Stimulated activated CD8-positive, alpha-beta memory T cell treated with anti-CD3 and anti-CD28 coated beads, Interleukin-12 subunit alpha, Interleukin-12 subunit beta, amount 100 ng/mL, for 24 hours (primary cell): ENCODE measurements around the gene VAV2.

ENCODE experiments used
- DNase-seq: peaks from one replicate; pipeline ENCODE4 v3.0.0-alpha.2; 2020; ENCODE audit errors: extremely low read depth

Gene VAV2

DNA sequence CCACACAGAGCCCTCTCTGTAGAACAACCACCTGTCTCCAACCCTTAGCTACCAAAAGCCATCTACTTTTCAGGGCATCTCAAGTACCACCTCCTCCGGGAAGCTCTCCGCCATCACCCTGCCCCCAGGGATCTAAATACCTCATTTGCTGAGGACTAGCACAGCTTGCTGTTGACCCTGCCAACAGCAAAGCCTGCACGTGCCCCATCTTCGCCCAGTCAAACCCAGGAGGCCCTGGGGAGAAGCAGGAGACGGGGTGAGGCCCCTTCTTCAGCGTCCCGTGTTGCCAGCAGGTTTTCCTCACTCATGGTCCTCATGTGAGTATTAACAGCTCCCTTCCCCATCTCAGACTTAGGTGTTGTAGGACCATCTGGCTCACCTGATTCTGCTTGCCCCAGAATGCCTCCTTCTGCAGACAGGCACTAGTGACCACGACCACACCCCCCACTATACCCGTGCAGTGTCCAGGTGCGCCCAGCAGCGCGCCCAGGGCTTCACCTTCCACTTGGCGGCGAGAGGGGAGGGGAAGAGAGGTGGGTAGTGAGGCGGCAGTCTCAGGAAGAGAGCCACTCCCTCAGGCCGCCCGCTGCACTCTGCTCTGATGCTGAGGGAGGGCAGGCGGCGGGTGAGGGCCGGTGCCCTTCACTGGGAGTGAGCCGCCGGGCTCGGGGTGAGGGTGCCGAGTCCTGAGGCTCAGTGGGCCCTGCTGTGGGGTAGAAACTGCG, 11.1 kb downstream of the VAV2 start:
- DNase-seq = no peak

DNA sequence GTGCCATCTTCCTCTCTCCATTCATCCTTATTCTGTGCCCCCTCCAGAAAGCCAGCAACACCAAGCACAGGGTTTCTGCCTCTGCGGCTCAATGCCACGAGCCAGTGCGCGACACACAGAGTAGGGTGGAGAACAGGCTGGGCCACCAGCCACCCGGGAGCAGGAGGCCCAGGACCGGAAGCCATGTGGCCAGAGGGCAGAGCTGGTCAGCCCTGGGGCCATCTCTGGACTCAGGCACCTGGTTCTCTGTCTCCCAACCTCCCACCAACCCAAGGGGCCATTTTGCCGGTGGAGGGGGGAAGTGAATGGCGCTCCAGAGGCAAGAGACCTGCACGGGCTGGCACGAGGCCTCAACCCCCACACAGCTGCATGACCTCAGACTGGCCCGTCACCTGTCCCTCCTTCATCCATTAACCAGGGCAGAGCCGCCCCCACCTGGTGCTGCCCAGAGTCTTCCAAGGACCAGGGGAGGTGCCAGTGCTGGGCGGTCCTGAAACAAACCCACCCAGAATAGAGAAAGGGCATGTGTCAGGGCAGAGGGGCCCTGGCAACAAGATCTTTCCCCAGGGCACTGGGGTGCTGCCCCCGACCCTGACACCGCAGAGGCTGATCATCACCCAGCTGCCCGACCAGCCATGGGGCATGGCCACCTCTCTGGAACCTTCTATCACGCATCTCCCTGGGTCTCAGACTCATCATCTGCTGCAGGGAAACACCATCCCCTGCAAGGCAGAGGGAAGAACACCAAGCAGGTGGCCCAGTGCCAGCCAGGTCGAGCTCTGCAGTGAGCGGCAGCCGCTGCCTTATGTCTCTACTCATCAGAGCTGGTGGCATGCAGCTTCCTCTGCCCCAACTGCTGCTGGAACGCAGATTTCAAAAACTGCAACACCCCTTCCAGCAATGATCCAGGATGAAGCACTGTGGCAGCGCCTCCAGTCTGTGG, 11.9 kb downstream of the VAV2 start:
- no peak for DNase-seq

DNA sequence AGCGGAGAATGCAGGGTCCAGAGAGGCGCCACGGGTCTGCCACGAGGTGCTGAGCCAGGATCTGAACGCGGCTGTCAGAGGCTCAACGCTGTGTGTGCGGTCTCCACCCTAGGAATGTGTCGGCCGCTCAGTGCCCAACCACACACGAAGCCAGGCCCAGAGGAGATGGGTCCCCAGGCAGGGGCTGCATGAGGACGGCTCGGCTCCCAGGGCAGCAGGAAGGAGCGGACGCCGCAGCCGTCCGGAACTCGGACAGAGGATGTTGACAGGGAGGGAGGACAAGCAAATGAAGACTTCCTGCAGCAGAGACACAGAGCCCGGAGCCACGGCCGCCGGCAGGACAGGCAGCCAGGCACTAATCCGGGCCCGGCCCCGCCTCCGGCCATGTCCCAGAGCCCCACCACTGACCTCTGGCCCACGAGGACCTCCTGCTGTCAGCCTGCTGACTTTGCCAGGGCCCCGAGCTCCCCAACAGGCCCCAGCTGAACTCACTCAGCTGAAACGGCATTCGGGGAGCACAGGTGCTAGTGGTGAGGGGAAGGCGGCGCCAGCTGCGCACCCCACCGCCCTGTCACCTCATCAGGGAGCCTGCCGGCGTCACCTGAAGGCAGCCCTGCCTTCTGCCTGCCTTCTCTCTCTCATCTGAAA, 12.7 kb downstream of the VAV2 start:
- DNase-seq = no peak

DNA sequence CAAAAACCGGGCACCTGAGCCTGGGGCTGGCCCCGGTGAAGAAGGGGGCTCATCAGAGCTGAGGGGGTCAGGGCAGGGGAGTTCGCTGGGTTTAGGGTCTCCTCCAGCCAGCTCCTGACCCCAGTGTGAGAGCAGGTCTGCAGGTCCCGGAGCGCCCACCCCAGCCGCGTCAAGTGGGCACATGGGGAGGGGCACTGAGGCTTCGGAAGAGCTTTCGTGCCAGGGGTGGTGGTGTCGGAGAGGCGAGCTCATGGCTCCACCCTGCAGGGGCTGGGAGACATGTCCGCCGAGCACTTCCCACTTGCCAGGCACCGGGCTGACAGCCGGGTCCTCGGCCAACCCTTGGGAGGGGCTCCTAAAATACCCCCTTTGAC, 13.2 kb downstream of the VAV2 start:
- DNase-seq = no peak

DNA sequence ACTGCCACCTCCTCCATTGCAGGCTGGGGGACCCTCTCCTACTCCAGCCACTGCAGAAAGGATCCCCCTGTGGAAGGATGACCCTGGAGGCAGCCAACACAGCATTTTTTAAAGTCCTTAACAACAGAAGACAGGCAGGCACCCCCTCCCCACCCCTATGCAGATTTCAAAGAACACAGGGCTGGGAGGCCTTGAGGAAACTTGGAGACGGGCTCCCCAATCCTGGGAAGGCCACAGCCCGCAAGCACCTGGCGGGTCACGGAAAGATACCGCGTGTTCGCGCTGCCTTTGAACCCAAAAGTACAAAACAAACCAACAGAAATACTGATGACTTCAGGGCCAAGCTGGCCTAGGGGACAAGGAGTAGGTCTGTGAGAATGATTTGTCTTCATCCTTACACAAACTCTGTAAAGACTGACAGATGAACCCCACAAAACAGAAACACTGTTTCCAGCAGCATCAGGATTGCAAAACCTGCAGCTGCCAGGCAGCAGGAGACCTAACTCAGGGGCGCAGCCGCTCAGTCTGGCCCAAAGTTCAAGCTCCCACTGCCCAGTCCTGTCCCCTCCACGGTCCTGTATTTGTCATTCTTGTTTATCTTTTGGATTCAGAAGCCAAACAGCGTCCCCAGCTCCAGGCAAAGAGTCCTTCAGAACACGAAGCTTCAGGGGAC, 13.8 kb downstream of the VAV2 start:
- no peak for DNase-seq

DNA sequence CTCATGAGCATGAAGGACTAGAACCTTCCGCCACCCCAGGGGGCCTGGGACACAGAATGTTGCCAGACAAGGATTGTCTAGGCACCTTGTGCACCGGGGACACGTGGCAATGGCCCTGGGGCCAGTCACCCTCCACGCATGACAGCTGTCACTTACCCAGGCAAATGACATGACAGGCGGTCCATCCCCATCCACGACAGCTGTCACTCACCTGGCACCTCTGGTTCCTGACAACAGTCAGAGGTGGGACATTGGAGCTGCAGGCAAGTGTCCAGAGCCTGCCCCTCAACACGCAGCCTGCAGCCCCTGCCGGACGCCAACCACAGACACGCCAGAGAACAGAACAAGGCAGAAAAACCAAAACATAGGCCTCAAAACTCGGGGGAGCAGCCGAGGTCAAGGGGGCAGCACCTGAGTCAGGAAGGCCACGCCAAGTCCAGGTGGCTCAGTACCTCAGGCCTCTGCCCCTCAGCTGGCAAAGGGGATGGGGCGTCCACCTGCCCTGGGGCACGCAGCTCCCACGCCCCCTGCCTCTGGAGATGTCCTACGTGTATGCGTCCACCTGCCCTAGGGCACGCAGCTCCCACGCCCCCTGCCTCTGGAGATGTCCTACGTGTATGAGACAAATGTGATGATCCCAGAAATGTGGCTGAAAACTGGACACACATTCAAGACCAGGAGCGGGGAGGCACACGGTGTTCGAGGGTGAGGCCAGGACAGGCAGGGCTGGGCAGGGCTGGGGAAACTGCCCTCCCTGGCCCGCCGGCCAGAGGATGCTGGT, 14.5 kb downstream of the VAV2 start:
- DNase-seq = no peak

DNA sequence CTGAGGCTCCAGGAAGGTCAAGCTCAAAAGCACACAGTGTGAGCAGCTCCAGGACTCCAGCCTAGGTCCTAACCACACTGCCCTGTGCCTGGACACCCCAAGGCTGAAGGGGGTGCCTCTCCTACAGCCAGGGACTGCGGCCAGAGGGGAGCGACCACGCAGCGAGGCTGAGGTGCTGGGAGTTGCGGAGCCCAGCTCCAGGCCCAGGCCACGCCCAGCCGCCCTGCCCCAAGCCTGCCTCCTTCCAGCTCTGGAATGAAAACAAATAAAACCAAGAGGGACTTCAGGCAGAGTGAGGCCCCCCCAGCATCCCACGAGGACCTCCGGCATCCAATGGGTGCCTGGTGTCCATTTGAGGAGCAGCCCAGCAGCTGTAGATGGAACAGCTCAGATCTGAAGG, 15.2 kb downstream of the VAV2 start:
- no peak for DNase-seq

DNA sequence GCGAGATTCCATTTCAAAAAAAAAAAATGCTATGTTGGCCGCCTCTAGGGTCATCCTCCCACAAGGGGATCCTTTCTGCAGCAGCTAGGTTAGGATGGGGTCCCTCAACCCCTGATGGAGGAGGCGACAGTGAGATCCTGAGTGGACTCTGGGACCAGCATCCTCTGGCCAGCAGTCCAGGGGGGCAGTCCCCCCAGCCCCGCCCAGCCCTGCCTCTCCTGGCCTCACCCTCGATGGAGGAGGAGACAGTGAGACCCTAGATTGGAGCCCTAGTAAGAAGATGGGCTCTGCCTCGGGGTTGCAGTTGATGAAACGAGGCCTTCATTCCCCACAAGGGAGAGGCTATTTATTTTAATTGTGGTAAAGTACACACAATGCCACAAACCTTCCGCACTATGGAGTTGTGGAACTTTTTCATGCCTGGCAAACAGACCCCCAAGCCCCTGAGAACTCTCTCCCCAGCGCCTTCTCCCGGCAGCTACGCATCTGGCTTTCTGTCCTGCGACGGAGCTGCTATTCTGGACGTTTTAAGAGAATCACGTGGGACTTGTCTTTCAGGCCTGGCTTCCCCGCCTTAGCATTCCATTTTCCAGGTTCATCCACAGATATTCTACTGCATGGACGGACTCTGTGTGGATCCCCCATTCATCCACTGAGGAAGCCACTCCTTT, 15.8 kb downstream of the VAV2 start:
- no peak for DNase-seq

DNA sequence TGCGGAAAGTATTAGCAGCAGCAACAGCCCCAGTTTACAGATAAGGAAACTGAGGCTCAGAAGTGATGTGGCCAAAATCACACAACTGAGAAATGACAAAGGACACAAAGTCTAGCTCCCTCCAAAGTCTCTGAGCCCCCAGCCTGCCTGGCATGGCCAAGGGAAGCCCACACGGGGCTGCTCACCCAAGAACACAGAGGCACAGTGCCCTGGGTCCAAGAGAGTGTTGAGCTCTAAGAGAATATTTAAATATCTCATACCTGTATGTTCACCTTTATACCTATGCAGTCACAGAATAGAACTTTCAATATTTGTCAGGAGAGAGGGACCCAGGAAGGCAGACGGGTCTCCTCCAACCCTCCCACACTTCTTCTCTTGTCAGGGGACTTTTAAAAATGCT, 16.6 kb downstream of the VAV2 start:
- no peak for DNase-seq

DNA sequence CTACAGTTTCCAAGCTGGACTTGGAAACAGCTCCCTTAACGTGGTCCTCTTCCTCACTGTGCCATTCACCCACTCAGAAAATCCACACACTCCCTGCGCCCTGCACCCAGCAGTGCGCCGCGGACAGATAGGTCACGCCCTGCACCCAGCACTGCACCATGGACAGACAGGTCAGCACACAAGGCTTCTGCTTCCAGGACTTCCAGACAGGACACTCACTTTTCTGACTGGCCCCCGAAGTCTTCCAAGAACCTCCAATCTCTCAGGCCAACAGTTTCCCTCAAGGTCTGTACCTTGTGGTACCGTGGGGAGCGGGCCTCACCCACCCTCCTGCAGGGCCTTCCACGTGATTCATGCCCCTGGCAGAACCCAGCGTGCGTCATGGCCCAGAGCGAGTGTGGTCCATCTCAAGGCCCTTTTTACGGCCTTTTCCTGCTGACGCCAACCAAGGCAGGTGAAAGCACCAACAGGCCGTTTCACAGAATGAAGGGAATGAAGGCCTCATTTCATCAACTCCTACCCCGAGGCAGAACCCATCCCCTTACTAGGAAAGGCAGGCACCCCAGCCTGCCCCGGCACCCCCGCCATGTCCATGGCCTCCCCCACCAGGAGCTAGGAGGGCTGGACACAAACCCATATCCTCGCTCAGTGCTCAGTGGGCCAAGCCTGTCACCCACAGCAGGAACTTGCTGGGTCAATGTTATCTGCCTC, 17.3 kb downstream of the VAV2 start:
- DNase-seq = no peak

DNA sequence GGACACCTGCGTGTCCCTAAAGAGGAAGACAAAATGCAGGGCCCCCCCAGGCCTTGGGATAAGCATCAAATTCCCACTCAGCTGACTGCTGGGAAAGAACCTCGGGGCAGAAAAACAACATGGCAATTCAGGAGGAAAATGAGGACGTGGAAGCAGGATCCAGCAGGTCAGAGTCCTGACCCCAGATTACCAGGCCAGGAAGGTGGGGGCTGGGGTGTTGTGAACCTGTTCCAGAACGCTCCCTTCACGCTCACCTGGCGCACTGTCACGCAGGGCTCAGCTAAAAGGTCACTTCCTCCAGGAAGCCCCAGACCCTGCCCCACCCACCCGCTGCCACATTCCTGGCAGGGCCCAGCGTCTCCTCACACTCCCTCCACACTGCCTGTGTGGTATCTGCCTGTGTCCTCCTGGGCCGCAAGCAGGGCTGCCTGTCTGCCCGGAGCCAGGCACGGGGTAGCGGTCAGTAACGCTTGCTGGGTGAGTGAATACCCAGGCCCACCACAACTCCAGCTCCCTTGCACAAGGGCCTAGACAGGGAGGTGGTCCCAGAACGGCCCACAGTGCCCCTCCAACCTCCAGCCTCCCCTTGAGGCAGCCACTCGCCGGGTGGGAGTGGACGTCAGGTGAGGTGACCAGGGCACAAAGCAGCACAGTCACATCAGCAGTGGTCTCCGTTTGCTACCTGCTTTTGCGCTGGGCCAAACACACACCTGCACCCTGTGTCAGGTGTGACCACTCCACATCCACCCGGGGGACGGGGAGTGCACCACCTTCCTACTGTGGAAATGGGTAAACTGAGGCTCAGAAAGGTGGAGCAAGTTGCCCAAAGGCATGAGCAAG, 18.1 kb downstream of the VAV2 start:
- no peak for DNase-seq

DNA sequence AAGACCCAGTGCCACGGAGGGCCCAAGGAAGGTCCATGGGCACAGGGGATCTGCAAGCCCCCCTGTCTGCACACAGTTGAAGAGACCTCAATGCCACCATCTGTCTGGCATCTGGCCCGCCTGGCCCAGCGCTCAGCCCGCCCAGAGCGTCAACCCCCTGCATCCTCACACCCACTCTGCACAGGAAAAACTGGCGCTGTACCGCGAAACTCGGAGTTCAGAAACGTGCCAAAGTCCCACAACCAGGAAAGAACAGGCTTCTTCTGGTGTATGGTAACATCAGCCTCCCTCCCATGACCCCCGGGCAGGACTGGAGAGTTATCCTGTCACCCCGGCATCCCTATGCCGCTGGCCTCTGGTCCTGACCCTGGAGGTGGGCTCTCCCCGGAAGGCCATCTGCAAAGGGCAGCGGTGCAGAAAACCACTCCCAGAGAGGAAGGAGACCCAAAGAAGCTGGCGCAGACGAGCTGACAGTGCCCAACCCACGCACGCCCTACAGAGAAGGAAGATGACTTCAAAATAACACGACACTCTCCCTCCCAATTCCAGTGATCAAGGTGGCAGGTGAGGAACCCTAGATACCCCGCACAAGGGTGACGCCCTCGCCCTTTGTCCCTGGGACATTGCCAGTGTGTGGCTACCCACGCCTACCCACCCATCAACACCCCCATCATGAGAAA, 18.9 kb downstream of the VAV2 start:
- no peak for DNase-seq

DNA sequence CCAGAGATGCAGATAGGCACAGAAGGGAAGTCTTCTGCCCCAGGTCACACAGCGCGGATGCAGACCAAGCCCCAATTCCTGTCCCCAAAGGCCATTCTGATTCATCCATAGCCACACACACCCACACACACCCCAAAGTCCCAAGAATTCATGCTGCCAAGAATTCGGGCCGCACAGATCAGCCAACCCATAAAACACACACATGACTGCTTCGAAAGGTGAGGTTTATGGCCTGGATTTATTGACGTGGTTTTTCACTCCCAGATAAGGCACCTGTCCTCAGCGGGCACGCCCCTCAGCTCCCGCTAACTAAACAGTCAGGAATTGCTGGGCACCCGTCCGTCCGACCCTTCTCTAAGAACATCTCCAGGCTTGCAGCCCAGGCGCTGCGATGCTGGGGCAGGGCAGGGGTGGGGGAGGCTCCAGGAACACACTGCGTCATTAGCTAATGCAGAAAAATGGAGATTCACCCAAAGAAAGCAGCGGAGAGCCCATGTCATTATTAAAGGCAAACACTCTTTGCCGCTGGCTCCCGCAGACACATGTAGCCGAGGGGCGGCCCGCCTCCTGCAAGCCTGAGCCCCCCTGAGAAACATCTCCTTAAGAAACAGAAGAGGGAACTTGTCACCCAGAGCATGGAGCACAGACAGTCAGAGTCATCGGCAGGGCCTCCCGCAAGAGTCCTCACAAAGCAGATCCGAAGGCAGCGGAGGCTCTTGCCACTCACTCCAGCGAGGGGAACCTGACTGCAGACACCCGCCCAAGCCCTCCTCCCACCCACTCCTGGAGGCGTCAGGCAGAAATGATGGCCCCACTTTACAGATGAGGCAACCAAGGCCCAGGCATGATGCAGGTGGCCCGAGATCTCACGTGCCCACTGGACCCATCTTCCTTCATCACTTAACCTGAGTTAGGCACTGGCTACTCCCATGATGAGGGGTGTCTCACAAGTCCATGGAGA, 19.9 kb downstream of the VAV2 start:
- DNase-seq = no peak

DNA sequence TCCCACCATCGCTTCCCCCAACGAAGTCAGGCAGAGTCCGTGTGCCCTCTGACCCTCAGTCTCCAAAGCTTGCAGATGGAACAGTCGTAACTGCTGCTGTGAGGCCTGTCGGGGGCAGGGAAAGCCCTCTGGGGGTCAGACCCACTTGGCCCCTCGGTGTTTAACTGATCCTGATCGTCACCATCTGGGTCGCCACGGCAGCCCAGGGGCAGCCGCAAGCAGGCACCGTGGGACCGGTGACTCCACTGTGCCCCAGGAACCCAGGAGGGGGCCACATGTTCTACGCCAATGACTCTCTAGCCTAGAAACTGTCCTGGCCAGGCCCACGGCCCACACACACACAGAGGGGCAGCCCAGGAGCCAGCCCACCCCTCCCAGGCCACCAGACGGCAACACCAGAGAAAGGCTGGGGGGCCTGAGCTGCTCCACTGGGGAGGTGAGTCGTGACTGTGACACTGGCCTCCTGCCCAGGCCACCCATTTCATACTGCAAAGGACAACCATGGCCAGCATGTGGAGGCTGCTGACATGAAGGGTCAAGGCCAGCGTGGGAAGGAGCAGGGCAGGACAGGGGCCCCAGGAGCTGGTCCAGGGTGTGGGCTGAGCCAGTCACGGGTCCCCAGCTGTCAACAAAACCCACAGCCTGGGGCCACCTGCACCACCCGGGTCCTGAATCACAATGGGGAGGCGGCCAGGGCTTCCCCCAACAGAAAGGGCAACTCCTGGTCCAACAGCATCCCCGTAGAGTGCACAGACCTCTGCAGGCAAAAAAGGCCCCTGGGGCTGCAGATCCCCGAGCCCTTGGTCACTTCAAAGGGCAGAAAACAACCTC, 20.8 kb downstream of the VAV2 start:
- no peak for DNase-seq

DNA sequence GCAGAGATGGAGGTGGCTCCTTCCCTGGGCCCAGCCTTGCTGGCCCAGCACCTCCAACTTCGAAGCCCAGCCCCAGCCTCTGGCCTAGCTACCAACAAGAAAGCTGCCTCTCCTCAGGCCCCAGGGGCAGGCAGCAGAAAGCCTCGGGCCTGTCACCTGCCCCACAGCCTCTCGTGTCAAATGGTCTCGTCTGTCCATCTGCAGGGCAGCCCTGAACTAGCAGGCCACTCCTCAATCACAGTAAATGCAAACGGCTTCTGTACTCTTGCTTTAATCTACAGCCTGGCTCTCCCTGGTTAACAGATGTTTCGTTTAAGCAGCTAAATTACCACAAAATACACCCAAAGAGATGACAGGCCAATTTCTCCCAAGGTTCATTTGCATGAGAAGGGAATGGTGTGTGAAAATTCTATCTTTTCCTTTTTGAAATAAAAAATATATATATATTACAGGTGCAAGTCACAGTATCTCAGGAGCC, 21.5 kb downstream of the VAV2 start:
- DNase-seq = no peak
